ENCODE measurements around the gene FOXQ1. TPM values are rescaled to one million over a fixed set of nuclear protein-coding genes. Genes with fewer than 3 reads are reported as not detected.

The FOXQ1 gene
- total and polyA plus RNA-seq, 2 of the 13 experiments (the other 11 are each of a cell fraction or from before 2014, with no cell fraction given), result 35.2 to 39.8 TPM

GRCh38 chr6:1336246-1336843, 24.4 kb downstream of the FOXQ1 start (continued):
- TF ChIP-seq, protein P1, sequence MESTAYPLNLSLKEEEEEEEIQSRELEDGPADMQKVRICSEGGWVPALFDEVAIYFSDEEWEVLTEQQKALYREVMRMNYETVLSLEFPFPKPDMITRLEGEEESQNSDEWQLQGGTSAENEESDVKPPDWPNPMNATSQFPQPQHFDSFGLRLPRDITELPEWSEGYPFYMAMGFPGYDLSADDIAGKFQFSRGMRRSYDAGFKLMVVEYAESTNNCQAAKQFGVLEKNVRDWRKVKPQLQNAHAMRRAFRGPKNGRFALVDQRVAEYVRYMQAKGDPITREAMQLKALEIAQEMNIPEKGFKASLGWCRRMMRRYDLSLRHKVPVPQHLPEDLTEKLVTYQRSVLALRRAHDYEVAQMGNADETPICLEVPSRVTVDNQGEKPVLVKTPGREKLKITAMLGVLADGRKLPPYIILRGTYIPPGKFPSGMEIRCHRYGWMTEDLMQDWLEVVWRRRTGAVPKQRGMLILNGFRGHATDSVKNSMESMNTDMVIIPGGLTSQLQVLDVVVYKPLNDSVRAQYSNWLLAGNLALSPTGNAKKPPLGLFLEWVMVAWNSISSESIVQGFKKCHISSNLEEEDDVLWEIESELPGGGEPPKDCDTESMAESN (CRISPR knock-in tag; conservative IDR thresholded peaks at IDR 0.05), result 0 out of 2 replicates have a peak, but pooled peaks have one; percentile 10
- TF ChIP-seq, protein P2, sequence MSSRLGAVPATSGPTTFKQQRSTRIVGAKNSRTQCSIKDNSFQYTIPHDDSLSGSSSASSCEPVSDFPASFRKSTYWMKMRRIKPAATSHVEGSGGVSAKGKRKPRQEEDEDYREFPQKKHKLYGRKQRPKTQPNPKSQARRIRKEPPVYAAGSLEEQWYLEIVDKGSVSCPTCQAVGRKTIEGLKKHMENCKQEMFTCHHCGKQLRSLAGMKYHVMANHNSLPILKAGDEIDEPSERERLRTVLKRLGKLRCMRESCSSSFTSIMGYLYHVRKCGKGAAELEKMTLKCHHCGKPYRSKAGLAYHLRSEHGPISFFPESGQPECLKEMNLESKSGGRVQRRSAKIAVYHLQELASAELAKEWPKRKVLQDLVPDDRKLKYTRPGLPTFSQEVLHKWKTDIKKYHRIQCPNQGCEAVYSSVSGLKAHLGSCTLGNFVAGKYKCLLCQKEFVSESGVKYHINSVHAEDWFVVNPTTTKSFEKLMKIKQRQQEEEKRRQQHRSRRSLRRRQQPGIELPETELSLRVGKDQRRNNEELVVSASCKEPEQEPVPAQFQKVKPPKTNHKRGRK (CRISPR knock-in tag; IDR thresholded peaks at IDR 0.05), result no peak
- TF ChIP-seq ONECUT2 (CRISPR knock-in tag; IDR thresholded peaks at IDR 0.05), result no peak
- no peak for TF ChIP-seq ZNF607 (CRISPR knock-in tag; IDR thresholded peaks at IDR 0.05; ENCODE audit: borderline replicate concordance)
- no peak for TF ChIP-seq ATRX (CRISPR knock-in tag; IDR thresholded peaks at IDR 0.05; ENCODE audit: borderline replicate concordance)
- TF ChIP-seq, protein P3, sequence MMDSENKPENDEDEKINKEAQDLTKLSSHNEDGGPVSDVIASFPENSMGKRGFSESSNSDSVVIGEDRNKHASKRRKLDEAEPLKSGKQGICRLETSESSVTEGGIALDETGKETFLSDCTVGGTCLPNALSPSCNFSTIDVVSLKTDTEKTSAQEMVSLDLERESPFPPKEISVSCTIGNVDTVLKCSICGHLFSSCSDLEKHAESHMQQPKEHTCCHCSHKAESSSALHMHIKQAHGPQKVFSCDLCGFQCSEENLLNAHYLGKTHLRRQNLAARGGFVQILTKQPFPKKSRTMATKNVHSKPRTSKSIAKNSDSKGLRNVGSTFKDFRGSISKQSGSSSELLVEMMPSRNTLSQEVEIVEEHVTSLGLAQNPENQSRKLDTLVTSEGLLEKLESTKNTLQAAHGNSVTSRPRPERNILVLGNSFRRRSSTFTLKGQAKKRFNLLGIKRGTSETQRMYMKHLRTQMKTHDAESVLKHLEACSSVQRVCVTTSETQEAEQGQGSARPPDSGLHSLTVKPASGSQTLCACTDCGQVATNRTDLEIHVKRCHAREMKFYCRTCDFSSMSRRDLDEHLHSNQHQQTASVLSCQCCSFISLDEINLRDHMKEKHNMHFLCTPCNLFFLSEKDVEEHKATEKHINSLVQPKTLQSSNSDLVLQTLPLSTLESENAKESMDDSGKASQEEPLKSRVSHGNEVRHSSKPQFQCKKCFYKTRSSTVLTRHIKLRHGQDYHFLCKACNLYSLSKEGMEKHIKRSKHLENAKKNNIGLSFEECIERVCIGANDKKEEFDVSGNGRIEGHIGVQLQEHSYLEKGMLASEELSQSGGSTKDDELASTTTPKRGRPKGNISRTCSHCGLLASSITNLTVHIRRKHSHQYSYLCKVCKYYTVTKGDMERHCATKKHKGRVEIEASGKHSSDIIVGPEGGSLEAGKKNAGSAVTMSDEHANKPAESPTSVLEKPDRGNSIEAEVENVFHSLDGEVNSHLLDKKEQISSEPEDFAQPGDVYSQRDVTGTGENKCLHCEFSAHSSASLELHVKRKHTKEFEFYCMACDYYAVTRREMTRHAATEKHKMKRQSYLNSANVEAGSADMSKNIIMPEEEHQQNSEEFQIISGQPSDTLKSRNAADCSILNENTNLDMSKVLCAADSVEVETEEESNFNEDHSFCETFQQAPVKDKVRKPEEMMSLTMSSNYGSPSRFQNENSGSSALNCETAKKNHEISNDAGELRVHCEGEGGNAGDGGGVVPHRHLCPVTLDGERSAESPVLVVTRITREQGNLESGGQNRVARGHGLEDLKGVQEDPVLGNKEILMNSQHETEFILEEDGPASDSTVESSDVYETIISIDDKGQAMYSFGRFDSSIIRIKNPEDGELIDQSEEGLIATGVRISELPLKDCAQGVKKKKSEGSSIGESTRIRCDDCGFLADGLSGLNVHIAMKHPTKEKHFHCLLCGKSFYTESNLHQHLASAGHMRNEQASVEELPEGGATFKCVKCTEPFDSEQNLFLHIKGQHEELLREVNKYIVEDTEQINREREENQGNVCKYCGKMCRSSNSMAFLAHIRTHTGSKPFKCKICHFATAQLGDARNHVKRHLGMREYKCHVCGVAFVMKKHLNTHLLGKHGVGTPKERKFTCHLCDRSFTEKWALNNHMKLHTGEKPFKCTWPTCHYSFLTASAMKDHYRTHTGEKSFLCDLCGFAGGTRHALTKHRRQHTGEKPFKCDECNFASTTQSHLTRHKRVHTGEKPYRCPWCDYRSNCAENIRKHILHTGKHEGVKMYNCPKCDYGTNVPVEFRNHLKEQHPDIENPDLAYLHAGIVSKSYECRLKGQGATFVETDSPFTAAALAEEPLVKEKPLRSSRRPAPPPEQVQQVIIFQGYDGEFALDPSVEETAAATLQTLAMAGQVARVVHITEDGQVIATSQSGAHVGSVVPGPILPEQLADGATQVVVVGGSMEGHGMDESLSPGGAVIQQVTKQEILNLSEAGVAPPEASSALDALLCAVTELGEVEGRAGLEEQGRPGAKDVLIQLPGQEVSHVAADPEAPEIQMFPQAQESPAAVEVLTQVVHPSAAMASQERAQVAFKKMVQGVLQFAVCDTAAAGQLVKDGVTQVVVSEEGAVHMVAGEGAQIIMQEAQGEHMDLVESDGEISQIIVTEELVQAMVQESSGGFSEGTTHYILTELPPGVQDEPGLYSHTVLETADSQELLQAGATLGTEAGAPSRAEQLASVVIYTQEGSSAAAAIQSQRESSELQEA (CRISPR knock-in tag; IDR thresholded peaks at IDR 0.05; ENCODE audit: not compliant biosample characterization), result no peak
- peak; percentile 13; the same call in 1 of the 2 replicates for TF ChIP-seq HDAC2 (CRISPR knock-in tag; IDR thresholded peaks at IDR 0.05)
- no peak for TF ChIP-seq ZNF24 (IDR thresholded peaks at IDR 0.05)
- TF ChIP-seq NCOA5 (CRISPR knock-in tag; IDR thresholded peaks at IDR 0.05), result no peak
- TF ChIP-seq PHF5A (CRISPR knock-in tag; IDR thresholded peaks at IDR 0.05; ENCODE audit: low read depth, unreplicated experiment), result no peak
- peak; percentile 71 for TF ChIP-seq THAP11 (CRISPR knock-in tag; IDR thresholded peaks at IDR 0.05)
- 0 out of 2 replicates have a peak, but pooled peaks have one; percentile 18 for TF ChIP-seq ISL2 (CRISPR knock-in tag; IDR thresholded peaks at IDR 0.05)
- no peak for TF ChIP-seq TBX2 (CRISPR knock-in tag; IDR thresholded peaks at IDR 0.05; ENCODE audit: borderline replicate concordance)
- peak; percentile 86 for TF ChIP-seq MIER2 (CRISPR knock-in tag; IDR thresholded peaks at IDR 0.05)
- TF ChIP-seq NPAS2 (CRISPR knock-in tag; IDR thresholded peaks at IDR 0.05; ENCODE audit: borderline replicate concordance), result no peak
- peak; percentile 61; the same call in 1 of the 2 replicates for TF ChIP-seq MXD4 (CRISPR knock-in tag; IDR thresholded peaks at IDR 0.05)
- no peak for TF ChIP-seq REL (CRISPR knock-in tag; conservative IDR thresholded peaks at IDR 0.05)
- no peak for TF ChIP-seq RFX1 (IDR thresholded peaks at IDR 0.05)
